Panc1 (cell line): Measurements from ENCODE around the gene CRABP1. TPM values are rescaled to one million over a fixed set of nuclear protein-coding genes. Genes with fewer than 3 reads are reported as not detected.

Experiments
- ATAC-seq: fragments of 200-7000 bp; cut with Tn5 transposase; 2 replicates; pipeline ENCODE4 v1.9.1; 2020; ENCODE audit warnings: mild to moderate bottlenecking, moderate library complexity
- BruUV-seq: library from RNA; stranded (reverse); fragments of 400-500 nt; replicated peaks from 2 replicates; lab custom pipeline; 2021; lab: Mats Ljungman, UMichigan
- CTCF ChIA-PET: fragments of 300-600 bp; sonication (Branson Sonifier 250); formaldehyde crosslinking; loops from one replicate; lab custom pipeline; 2022; ENCODE audit warnings: antibody characterized with exemption; lab: Charles Lee
- POLR2A ChIA-PET: fragments of 300-600 bp; sonication (Branson Sonifier 250); formaldehyde crosslinking; loops from one replicate; lab custom pipeline; 2022; ENCODE audit warnings: antibody characterized with exemption; lab: Charles Lee
- DNase-seq: peaks from one replicate; pipeline ENCODE4 v3.0.0-alpha.2; 2010; ENCODE audit warnings: low read depth, low spot score
- H3K27ac ChIP-seq: 2 replicates; pipeline ENCODE4 v1.5.1; 2011; ENCODE audit warnings: mild to moderate bottlenecking, low read length, inconsistent platforms
- H3K27me3 ChIP-seq: fragments of 200-500 bp; sonication (Bioruptor generic); 2 replicates; pipeline ENCODE4 v1.6.0; 2014; ENCODE audit warnings: low read length, inconsistent platforms; ENCODE audit not compliant: control insufficient read depth, insufficient read depth
- H3K36me3 ChIP-seq: fragments of 200-500 bp; sonication (Bioruptor generic); 2 replicates; pipeline ENCODE4 v1.5.1; 2014; ENCODE audit warnings: inconsistent platforms, mild to moderate bottlenecking, low read length, moderate library complexity; ENCODE audit not compliant: control insufficient read depth, insufficient read depth
- H3K4me1 ChIP-seq: 2 replicates; pipeline ENCODE4 v1.5.1; 2011; ENCODE audit warnings: inconsistent platforms, mild to moderate bottlenecking, low read length, moderate library complexity; ENCODE audit not compliant: control insufficient read depth, insufficient read depth
- H3K4me3 ChIP-seq, 2 experiments: 2 replicates each; pipeline ENCODE4 v1.5.1; 2011 to 2012; ENCODE audit warnings: low read depth in 2 of 2, low read length in 2 of 2, mild to moderate bottlenecking in 2 of 2, inconsistent platforms in 1 of 2, moderate library complexity in 1 of 2
- H3K9me3 ChIP-seq: fragments of 200-500 bp; sonication (Bioruptor generic); 2 replicates; pipeline ENCODE4 v1.5.1; 2014; ENCODE audit warnings: low read depth, mild to moderate bottlenecking, inconsistent platforms, low read length, moderate library complexity; ENCODE audit not compliant: control insufficient read depth, insufficient read depth
- CTCF ChIP-seq: fragments of 450-650 bp; IDR thresholded peaks from 2 replicates; pipeline ENCODE4 v1.5.1; 2017; ENCODE audit warnings: mild to moderate bottlenecking
- POLR2AphosphoS5 ChIP-seq: IDR thresholded peaks from 2 replicates; pipeline ENCODE4 v1.6.1; 2012; ENCODE audit warnings: mild to moderate bottlenecking, low read depth, low read length, moderate library complexity
- REST ChIP-seq, 2 experiments: IDR thresholded peaks; 2 replicates each; pipeline ENCODE4 v1.6.1; 2011 to 2012; ENCODE audit warnings: low read depth in 2 of 2, control low read depth in 1 of 2, low read length in 1 of 2, mild to moderate bottlenecking in 1 of 2, moderate library complexity in 1 of 2; ENCODE audit not compliant: insufficient read depth in 1 of 2
- SIN3A ChIP-seq: IDR thresholded peaks from 2 replicates; pipeline ENCODE4 v1.6.1; 2012; ENCODE audit warnings: low read depth, mild to moderate bottlenecking, low read length, moderate library complexity, borderline replicate concordance; ENCODE audit not compliant: insufficient read depth
- TCF7L2 ChIP-seq: IDR thresholded peaks from 2 replicates; pipeline ENCODE4 v1.6.1; 2011; ENCODE audit warnings: mild to moderate bottlenecking, low read depth, low read length, inconsistent platforms
- in situ Hi-C: cut with HindIII; loops from 2 replicates; pipeline ENCODE4 v1.10.0; 2016; ENCODE audit warnings: low sequenced_read_pairs, low pct_unique_long_range_greater_than_20kb
- intact Hi-C: fragments of 100-400 bp; cut with micrococcal nuclease; formaldehyde crosslinking; loops from one replicate; pipeline ENCODE4 v1.10.0; 2022; ENCODE audit not compliant: unreplicated experiment
- total RNA-seq: library from RNA; stranded (reverse); gene quantifications from one replicate; pipeline ENCODE4 v1.2.1, GENCODE V29; 2021; ENCODE audit not compliant: unreplicated experiment

CRABP1 gene
- total RNA-seq, 1 experiment from 2014 or later = 6.7 TPM

GRCh38 chr15:78329625-78330024 is 10.5 kb upstream of the CRABP1 start:
- in situ Hi-C loops = no loop called here
- no peak; the same call in 1 of the 2 replicates for ATAC-seq
- POLR2A ChIA-PET = interaction anchor here (0.7 kb wide), 1 partner anchor 58 kb away, joined by 3 read pairs; no protein-coding TSS in a partner anchor
- no peak overlapping the region for H3K27ac ChIP-seq
- H3K36me3 ChIP-seq = no peaks in the 10 kb centered on the region
- H3K27me3 ChIP-seq = no peaks in the 10 kb centered on the region
- DNase-seq = no peak
- intact Hi-C loops = no loop called here
- no peak overlapping the region for H3K4me3 ChIP-seq
- H3K9me3 ChIP-seq = no peaks in the 10 kb centered on the region
- no TSS peak for BruUV-seq
- CTCF ChIA-PET = no interaction called here
- H3K4me1 ChIP-seq = no peaks in the 10 kb centered on the region
- TF ChIP-seq CTCF (no peak), POLR2AphosphoS5 (no peak), TCF7L2 (no peak), REST (IDR thresholded peaks at IDR 0.05; ENCODE audit: insufficient read depth in 1 of 2, low read depth in 2 of 2, low read length in 1 of 2) (no peak), SIN3A (no peak)

GRCh38 chr15:78334845-78335244 is 5.3 kb upstream of the CRABP1 start:
- no peaks in the 10 kb centered on the region for H3K9me3 ChIP-seq
- ChIA-PET POLR2A (no interaction called here), CTCF (no interaction called here)
- BruUV-seq = no TSS peak
- in situ Hi-C loops = no loop called here
- DNase-seq (no peak), ATAC-seq (no peak)
- H3K4me3 ChIP-seq = no peak overlapping the region
- no peak overlapping the region for H3K27ac ChIP-seq
- H3K36me3 ChIP-seq = no peaks in the 10 kb centered on the region
- H3K27me3 ChIP-seq = peaks cover 5% of the 10 kb centered on the region; the same call in 1 of the 2 replicates
- peaks cover 5% of the 10 kb centered on the region; the same call in 1 of the 2 replicates for H3K4me1 ChIP-seq
- TF ChIP-seq TCF7L2 = no peak
- TF ChIP-seq POLR2AphosphoS5 = no peak
- TF ChIP-seq CTCF = no peak
- TF ChIP-seq REST (IDR thresholded peaks at IDR 0.05; ENCODE audit: insufficient read depth in 1 of 2, low read depth in 2 of 2, low read length in 1 of 2) = no peak
- TF ChIP-seq SIN3A = no peak
- intact Hi-C loops = no loop called here
